22Rv1 (cell line): Measurements from ENCODE around the gene RANBP3L.
"Not testable (repeated sequence)": the region's sequence is repeated elsewhere in the genome, so short reads cannot be mapped to it uniquely, and the experiment has no call there.

Experiments
- H3K27ac ChIP-seq: fragments of 450-650 bp; 2 replicates; pipeline ENCODE4 v1.5.1; 2017
- CTCF ChIP-seq: fragments of 450-650 bp; IDR thresholded peaks from 2 replicates; pipeline ENCODE4 v1.5.1; 2017; ENCODE audit warnings: mild to moderate bottlenecking
- ZFX ChIP-seq: fragments of 450-650 bp; IDR thresholded peaks from 2 replicates; pipeline ENCODE4 v1.6.1; 2017; ENCODE audit warnings: antibody characterized with exemption, borderline replicate concordance

RANBP3L gene

GRCh38 chr5:36300927-36301540, 668 bp downstream of the RANBP3L start:
- TF ChIP-seq CTCF (no peak), ZFX (no peak)
- peak overlapping the region; percentile 63 for H3K27ac ChIP-seq

GRCh38 chr5:36300191-36300926, 1.3 kb downstream of the RANBP3L start:
- H3K27ac ChIP-seq: peak overlapping the region; percentile 63
- TF ChIP-seq CTCF (no peak), ZFX (no peak)

GRCh38 chr5:36298552-36298951, 3.1 kb downstream of the RANBP3L start:
- no peak for TF ChIP-seq CTCF
- no peak for TF ChIP-seq ZFX
- no peak overlapping the region for H3K27ac ChIP-seq

GRCh38 chr5:36297653-36298052, 4.0 kb downstream of the RANBP3L start:
- TF ChIP-seq ZFX (no peak), CTCF (no peak)
- no peak overlapping the region for H3K27ac ChIP-seq

- TF ChIP-seq ZFX (no peak), CTCF (no peak)
- H3K27ac ChIP-seq: no peak overlapping the region
Measured at GRCh38 chr5:36285837-36286615, 15.7 kb downstream of the RANBP3L start.

GRCh38 chr5:36283775-36284174, 17.9 kb downstream of the RANBP3L start:
- not testable (repeated sequence) for H3K27ac ChIP-seq

- no peak overlapping the region for H3K27ac ChIP-seq
- no peak for TF ChIP-seq CTCF
- no peak for TF ChIP-seq ZFX
Measured at GRCh38 chr5:36281626-36282025, 20.1 kb downstream of the RANBP3L start.
